ENCODE results near the gene MAGED4. TPM values are rescaled to one million over a fixed set of nuclear protein-coding genes. Genes with fewer than 3 reads are reported as not detected.
"Not testable (repeated sequence)": the region's sequence is repeated elsewhere in the genome, so short reads cannot be mapped to it uniquely, and the experiment has no call there.

The MAGED4 gene, protein sequence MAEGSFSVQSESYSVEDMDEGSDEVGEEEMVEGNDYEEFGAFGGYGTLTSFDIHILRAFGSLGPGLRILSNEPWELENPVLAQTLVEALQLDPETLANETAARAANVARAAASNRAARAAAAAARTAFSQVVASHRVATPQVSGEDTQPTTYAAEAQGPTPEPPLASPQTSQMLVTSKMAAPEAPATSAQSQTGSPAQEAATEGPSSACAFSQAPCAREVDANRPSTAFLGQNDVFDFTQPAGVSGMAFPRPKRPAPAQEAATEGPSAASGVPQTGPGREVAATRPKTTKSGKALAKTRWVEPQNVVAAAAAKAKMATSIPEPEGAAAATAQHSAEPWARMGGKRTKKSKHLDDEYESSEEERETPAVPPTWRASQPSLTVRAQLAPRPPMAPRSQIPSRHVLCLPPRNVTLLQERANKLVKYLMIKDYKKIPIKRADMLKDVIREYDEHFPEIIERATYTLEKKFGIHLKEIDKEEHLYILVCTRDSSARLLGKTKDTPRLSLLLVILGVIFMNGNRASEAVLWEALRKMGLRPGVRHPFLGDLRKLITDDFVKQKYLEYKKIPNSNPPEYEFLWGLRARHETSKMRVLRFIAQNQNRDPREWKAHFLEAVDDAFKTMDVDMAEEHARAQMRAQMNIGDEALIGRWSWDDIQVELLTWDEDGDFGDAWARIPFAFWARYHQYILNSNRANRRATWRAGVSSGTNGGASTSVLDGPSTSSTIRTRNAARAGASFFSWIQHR
- total RNA-seq (2021) = 56.5 to 76.9 TPM (median 66.7 TPM) in 3 replicates
- Bru-seq, nascent RNA = not detected
- long read RNA-seq, experiment 1, transcript MAGED4-204 (13 exons, 2,578 nt) = major isoform, 100 of 422 reads
- long read RNA-seq, experiment 1, transcript MAGED4-201 (13 exons, 2,495 nt) = minor isoform, 10 of 422 reads
- long read RNA-seq, experiment 1, transcript MAGED4-210 (13 exons, 2,483 nt) = minor isoform, 49 of 422 reads
- long read RNA-seq, experiment 1, partial matches to known transcripts = 28 of 422 reads
- long read RNA-seq, experiment 1, other reads (novel, unspliced or antisense) = 235 of 422 reads
- long read RNA-seq, experiment 2, partial matches to known transcripts = 17 of 35 reads
- long read RNA-seq, experiment 2, other reads (novel, unspliced or antisense) = 13 of 35 reads
- long read RNA-seq, experiment 3, partial matches to known transcripts = 3 of 6 reads
- long read RNA-seq, experiment 3, other reads (novel, unspliced or antisense) = 3 of 6 reads

- DNase-seq (ENCODE audit: low spot score); CTCF ChIA-PET; H3K4me1 Mint-ChIP-seq; H3K36me3 Mint-ChIP-seq; H3K9me3 Mint-ChIP-seq; H3K4me3 Mint-ChIP-seq; POLR2A ChIA-PET; H3K27ac Mint-ChIP-seq; H3K27me3 Mint-ChIP-seq (ENCODE audit: low read depth): not testable (repeated sequence)
- peak; percentile 86 for ATAC-seq
Observed at GRCh38 chrX:52184440-52185077, at the start of gene MAGED4. Gene MAGED4, plus strand, starts transcription at chrX:52184888. Its CDS starts 1,035 bp downstream, at chrX:52185923.

DNA sequence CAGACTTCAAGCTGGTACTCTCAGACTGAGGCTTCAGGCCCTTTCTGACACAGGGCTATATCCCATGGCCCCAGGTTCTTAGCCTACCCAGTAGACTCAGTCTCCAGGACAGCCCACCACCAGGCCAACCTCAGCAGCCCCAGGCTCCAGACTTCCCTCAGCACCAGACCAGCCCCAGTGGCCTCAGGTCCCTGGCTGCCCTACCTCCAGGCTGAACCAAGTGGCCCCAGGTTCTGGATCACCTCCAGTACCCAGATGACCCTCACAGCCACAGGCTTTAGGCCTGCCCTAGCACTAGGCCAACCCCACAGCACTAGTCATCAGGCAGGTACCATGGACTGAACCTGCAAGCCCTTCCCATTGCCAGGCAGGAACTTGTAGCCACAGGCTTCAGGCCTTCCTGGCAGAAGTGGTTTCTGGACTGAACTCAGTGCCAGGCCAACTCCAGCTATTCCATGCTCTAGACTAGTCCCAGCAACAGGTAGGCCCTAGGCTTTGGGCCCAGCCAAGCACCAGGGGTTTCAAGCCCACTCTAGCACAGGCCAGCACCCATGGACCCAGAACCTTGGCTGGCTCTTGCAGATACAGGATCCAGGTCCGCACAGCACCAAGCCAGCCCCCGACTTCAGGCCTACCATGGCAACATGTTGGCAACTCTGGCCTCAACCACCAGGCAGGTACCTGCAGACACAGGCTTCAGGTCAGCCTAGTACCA is 45.7 kb upstream of the MAGED4 start:
- Mint-ChIP-seq H3K4me1 (no peaks in the 10 kb centered on the region), H3K36me3 (no peaks in the 10 kb centered on the region), H3K9me3 (no peaks in the 10 kb centered on the region), H3K27me3 (ENCODE audit: low read depth) (no peaks in the 10 kb centered on the region; the same call in 1 of the 2 replicates), H3K27ac (no peak overlapping the region), H3K4me3 (no peak overlapping the region)
- ATAC-seq = no peak
- POLR2A ChIA-PET = no interaction called here
- DNase-seq (ENCODE audit: low spot score) = no peak
- CTCF ChIA-PET = no interaction called here
- TF ChIP-seq ZNF232 (CRISPR knock-in tag; IDR thresholded peaks at IDR 0.05) (no peak), E2F1 (CRISPR knock-in tag; IDR thresholded peaks at IDR 0.05) (no peak), ZBTB43 (CRISPR knock-in tag; IDR thresholded peaks at IDR 0.05) (no peak), ZNF396 (CRISPR knock-in tag; IDR thresholded peaks at IDR 0.05; ENCODE audit: borderline replicate concordance) (no peak), ZNF121 (CRISPR knock-in tag; IDR thresholded peaks at IDR 0.05) (no peak), NFATC4 (CRISPR knock-in tag; IDR thresholded peaks at IDR 0.05) (no peak), ERG (CRISPR knock-in tag; IDR thresholded peaks at IDR 0.05) (no peak), ZNF219 (CRISPR knock-in tag; IDR thresholded peaks at IDR 0.05; ENCODE audit: borderline replicate concordance) (no peak), NFYB (CRISPR knock-in tag; conservative IDR thresholded peaks at IDR 0.05; ENCODE audit: low read depth) (no peak), ZSCAN18 (CRISPR knock-in tag; IDR thresholded peaks at IDR 0.05) (no peak), NR1H2 (CRISPR knock-in tag; IDR thresholded peaks at IDR 0.05) (no peak), GRHL2 (CRISPR knock-in tag; IDR thresholded peaks at IDR 0.05; ENCODE audit: insufficient replicate concordance, severe bottlenecking) (no peak), ZNF416 (CRISPR knock-in tag; IDR thresholded peaks at IDR 0.05) (no peak)
- TF ChIP-seq, protein P1, sequence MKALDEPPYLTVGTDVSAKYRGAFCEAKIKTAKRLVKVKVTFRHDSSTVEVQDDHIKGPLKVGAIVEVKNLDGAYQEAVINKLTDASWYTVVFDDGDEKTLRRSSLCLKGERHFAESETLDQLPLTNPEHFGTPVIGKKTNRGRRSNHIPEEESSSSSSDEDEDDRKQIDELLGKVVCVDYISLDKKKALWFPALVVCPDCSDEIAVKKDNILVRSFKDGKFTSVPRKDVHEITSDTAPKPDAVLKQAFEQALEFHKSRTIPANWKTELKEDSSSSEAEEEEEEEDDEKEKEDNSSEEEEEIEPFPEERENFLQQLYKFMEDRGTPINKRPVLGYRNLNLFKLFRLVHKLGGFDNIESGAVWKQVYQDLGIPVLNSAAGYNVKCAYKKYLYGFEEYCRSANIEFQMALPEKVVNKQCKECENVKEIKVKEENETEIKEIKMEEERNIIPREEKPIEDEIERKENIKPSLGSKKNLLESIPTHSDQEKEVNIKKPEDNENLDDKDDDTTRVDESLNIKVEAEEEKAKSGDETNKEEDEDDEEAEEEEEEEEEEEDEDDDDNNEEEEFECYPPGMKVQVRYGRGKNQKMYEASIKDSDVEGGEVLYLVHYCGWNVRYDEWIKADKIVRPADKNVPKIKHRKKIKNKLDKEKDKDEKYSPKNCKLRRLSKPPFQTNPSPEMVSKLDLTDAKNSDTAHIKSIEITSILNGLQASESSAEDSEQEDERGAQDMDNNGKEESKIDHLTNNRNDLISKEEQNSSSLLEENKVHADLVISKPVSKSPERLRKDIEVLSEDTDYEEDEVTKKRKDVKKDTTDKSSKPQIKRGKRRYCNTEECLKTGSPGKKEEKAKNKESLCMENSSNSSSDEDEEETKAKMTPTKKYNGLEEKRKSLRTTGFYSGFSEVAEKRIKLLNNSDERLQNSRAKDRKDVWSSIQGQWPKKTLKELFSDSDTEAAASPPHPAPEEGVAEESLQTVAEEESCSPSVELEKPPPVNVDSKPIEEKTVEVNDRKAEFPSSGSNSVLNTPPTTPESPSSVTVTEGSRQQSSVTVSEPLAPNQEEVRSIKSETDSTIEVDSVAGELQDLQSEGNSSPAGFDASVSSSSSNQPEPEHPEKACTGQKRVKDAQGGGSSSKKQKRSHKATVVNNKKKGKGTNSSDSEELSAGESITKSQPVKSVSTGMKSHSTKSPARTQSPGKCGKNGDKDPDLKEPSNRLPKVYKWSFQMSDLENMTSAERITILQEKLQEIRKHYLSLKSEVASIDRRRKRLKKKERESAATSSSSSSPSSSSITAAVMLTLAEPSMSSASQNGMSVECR (CRISPR knock-in tag; IDR thresholded peaks at IDR 0.05; ENCODE audit: borderline replicate concordance) = no peak
- TF ChIP-seq, protein P2, sequence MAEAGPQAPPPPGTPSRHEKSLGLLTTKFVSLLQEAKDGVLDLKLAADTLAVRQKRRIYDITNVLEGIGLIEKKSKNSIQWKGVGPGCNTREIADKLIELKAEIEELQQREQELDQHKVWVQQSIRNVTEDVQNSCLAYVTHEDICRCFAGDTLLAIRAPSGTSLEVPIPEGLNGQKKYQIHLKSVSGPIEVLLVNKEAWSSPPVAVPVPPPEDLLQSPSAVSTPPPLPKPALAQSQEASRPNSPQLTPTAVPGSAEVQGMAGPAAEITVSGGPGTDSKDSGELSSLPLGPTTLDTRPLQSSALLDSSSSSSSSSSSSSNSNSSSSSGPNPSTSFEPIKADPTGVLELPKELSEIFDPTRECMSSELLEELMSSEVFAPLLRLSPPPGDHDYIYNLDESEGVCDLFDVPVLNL (CRISPR knock-in tag; IDR thresholded peaks at IDR 0.05; ENCODE audit: borderline replicate concordance, low read depth) = no peak
- TF ChIP-seq, protein P3, sequence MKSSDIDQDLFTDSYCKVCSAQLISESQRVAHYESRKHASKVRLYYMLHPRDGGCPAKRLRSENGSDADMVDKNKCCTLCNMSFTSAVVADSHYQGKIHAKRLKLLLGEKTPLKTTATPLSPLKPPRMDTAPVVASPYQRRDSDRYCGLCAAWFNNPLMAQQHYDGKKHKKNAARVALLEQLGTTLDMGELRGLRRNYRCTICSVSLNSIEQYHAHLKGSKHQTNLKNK (CRISPR knock-in tag; IDR thresholded peaks at IDR 0.05) = no peak

Measured in WTC11 (cell line).